H1 (cell line): Measurements from ENCODE around the gene AIFM2. TPM values are rescaled to one million over a fixed set of nuclear protein-coding genes. Genes with fewer than 3 reads are reported as not detected.

ENCODE experiments used
- CTCF ChIA-PET: fragments of 300-600 bp; sonication (Branson Sonifier 250); formaldehyde crosslinking; loops from one replicate; lab custom pipeline; 2021; ENCODE audit not compliant: partially characterized antibody; lab: Charles Lee
- POLR2A ChIA-PET: fragments of 300-600 bp; sonication (Branson Sonifier 250); formaldehyde crosslinking; loops from one replicate; lab custom pipeline; 2021; ENCODE audit warnings: inconsistent platforms; ENCODE audit not compliant: partially characterized antibody; lab: Charles Lee
- DNase-seq, 2 experiments: peaks; one replicate each; pipeline versions ENCODE4 v3.0.0 to v3.0.0-alpha.2; 2010 to 2022; ENCODE audit warnings: low spot score in 2 of 2, low read depth in 1 of 2, mixed read lengths in 1 of 2
- FAIRE-seq: peaks from 2 replicates; lab custom pipeline; 2011; peaks lifted over from hg19 to GRCh38; lab: Jason Lieb, UNC
- H2AFZ ChIP-seq: 2 replicates; pipeline ENCODE4 v1.8.1; 2012; ENCODE audit warnings: low read length, inconsistent platforms
- H2AK5ac ChIP-seq: 2 replicates; pipeline ENCODE4 v1.6.1; 2013; ENCODE audit warnings: low read depth, low read length
- H2BK120ac ChIP-seq: replicated peaks from 2 replicates; pipeline ENCODE3; 2013; ENCODE audit warnings: low read depth, low read length, inconsistent platforms
- H2BK12ac ChIP-seq: 2 replicates; pipeline ENCODE4 v1.6.1; 2013; ENCODE audit warnings: low read depth, low read length
- H2BK15ac ChIP-seq: 2 replicates; pipeline ENCODE4 v1.6.1; 2013; ENCODE audit warnings: low read length
- H2BK20ac ChIP-seq: 2 replicates; pipeline ENCODE4 v1.6.1; 2013; ENCODE audit warnings: low read length
- H2BK5ac ChIP-seq: 2 replicates; pipeline ENCODE4 v1.6.1; 2013; ENCODE audit warnings: low read depth, low read length
- H3K14ac ChIP-seq: 2 replicates; pipeline ENCODE4 v1.6.1; 2013; ENCODE audit warnings: inconsistent platforms; ENCODE audit not compliant: insufficient read length
- H3K18ac ChIP-seq: 2 replicates; pipeline ENCODE4 v1.6.1; 2013; ENCODE audit warnings: low read length; ENCODE audit errors: extremely low read depth
- H3K23ac ChIP-seq: 2 replicates; pipeline ENCODE4 v1.6.1; 2013; ENCODE audit warnings: inconsistent platforms; ENCODE audit not compliant: insufficient read length
- H3K23me2 ChIP-seq: 2 replicates; pipeline ENCODE4 v1.6.1; 2013; ENCODE audit warnings: low read depth, low read length
- H3K27ac ChIP-seq: 2 replicates; pipeline ENCODE4 v1.6.1; 2011; ENCODE audit warnings: low read depth, low read length, inconsistent platforms
- H3K27me3 ChIP-seq, 4 experiments: replicated peaks in 1 of 4; 1 replicate in 1 of 4; 2 replicates in 3 of 4; pipeline versions ENCODE4 v1.6.1 to v1.8.1; 2011 to 2013; ENCODE audit warnings: low read length in 3 of 4, mild to moderate bottlenecking in 3 of 4, inconsistent platforms in 2 of 4, mixed read lengths in 2 of 4, moderate library complexity in 1 of 4; ENCODE audit not compliant: control insufficient read depth in 3 of 4, insufficient read depth in 3 of 4; ENCODE audit errors: extremely low read depth in 1 of 4
- H3K36me3 ChIP-seq, 4 experiments: 2 replicates each; pipeline versions ENCODE4 v1.6.1 to v1.8.1; 2011 to 2013; ENCODE audit warnings: mild to moderate bottlenecking in 4 of 4, low read length in 3 of 4, moderate library complexity in 2 of 4, control low read depth in 1 of 4, inconsistent platforms in 1 of 4; ENCODE audit not compliant: insufficient read depth in 4 of 4, control insufficient read depth in 2 of 4
- H3K4ac ChIP-seq: replicated peaks from 2 replicates; pipeline ENCODE3; 2013; ENCODE audit warnings: low read length, low read depth, mixed read lengths, inconsistent platforms; ENCODE audit not compliant: insufficient read length
- H3K4me1 ChIP-seq, 4 experiments: replicated peaks in 1 of 4; 1 replicate in 1 of 4; 2 replicates in 3 of 4; pipeline versions ENCODE4 v1.6.1 to v1.8.1; 2011 to 2013; ENCODE audit warnings: low read length in 3 of 4, inconsistent platforms in 2 of 4, mixed read lengths in 1 of 4; ENCODE audit not compliant: insufficient read depth in 4 of 4, control insufficient read depth in 3 of 4
- H3K4me2 ChIP-seq, 2 experiments: 2 replicates each; pipeline versions ENCODE4 v1.6.1 to v1.8.1; 2011 to 2013; ENCODE audit warnings: low read depth in 2 of 2, low read length in 2 of 2, control low read depth in 1 of 2, inconsistent platforms in 1 of 2, mild to moderate bottlenecking in 1 of 2; ENCODE audit not compliant: insufficient read depth in 1 of 2
- H3K4me3 ChIP-seq, 4 experiments: fragments of 200-600, 300-600 bp in 1 of 4; sonication (generic), shearing (Covaris generic), sonication (Bioruptor Twin) in 1 of 4; 2 replicates each; pipeline versions ENCODE4 v1.5.1 to v1.8.1; 2011 to 2016; ENCODE audit warnings: low read length in 4 of 4, low read depth in 3 of 4, control low read depth in 2 of 4, inconsistent platforms in 2 of 4, mild to moderate bottlenecking in 2 of 4, mixed read lengths in 1 of 4, moderate library complexity in 1 of 4; ENCODE audit not compliant: insufficient read depth in 2 of 4; ENCODE audit errors: extremely low read depth in 1 of 4
- H3K56ac ChIP-seq: replicated peaks from 2 replicates; pipeline ENCODE3; 2013; ENCODE audit warnings: low read depth, mild to moderate bottlenecking, mixed read lengths, low read length, inconsistent platforms; ENCODE audit not compliant: insufficient read length
- H3K79me1 ChIP-seq: 2 replicates; pipeline ENCODE4 v1.6.1; 2013; ENCODE audit warnings: low read depth, low read length, control low read depth
- H3K79me2 ChIP-seq, 2 experiments: 2 replicates each; pipeline versions ENCODE4 v1.6.1 to v1.8.1; 2012 to 2013; ENCODE audit warnings: low read length in 2 of 2, mild to moderate bottlenecking in 2 of 2, inconsistent platforms in 1 of 2; ENCODE audit not compliant: insufficient read depth in 2 of 2, control insufficient read depth in 1 of 2
- H3K9ac ChIP-seq, 4 experiments: replicated peaks in 1 of 4; 1 replicate in 1 of 4; 2 replicates in 3 of 4; pipeline versions ENCODE4 v1.6.1 to v1.8.1; 2011 to 2013; ENCODE audit warnings: low read depth in 3 of 4, low read length in 3 of 4, control low read depth in 2 of 4, mild to moderate bottlenecking in 2 of 4, moderate library complexity in 2 of 4, inconsistent platforms in 1 of 4; ENCODE audit errors: extremely low read depth in 1 of 4
- H3K9me3 ChIP-seq, 2 experiments: 2 replicates each; pipeline versions ENCODE4 v1.6.1 to v1.8.1; 2012 to 2013; ENCODE audit warnings: mild to moderate bottlenecking in 2 of 2, moderate library complexity in 2 of 2, control low read depth in 1 of 2, inconsistent platforms in 1 of 2, low read depth in 1 of 2, low read length in 1 of 2, mixed read lengths in 1 of 2; ENCODE audit not compliant: insufficient read depth in 2 of 2
- H4K20me1 ChIP-seq, 2 experiments: replicated peaks in 1 of 2; 2 replicates each; pipeline versions ENCODE3 to v1.8.1; 2011 to 2013; ENCODE audit warnings: inconsistent platforms in 2 of 2, low read length in 2 of 2, mild to moderate bottlenecking in 1 of 2; ENCODE audit not compliant: insufficient read depth in 2 of 2, control insufficient read depth in 1 of 2
- H4K5ac ChIP-seq: 2 replicates; pipeline ENCODE4 v1.6.1; 2013; ENCODE audit warnings: low read length, low read depth, mixed read lengths, inconsistent platforms; ENCODE audit not compliant: insufficient read length
- H4K8ac ChIP-seq: 2 replicates; pipeline ENCODE4 v1.8.0; 2013; ENCODE audit warnings: mild to moderate bottlenecking, moderate library complexity, low read length, inconsistent platforms; ENCODE audit not compliant: insufficient read depth; ENCODE audit errors: extremely low read depth
- H4K91ac ChIP-seq: replicated peaks from 2 replicates; pipeline ENCODE3; 2013; ENCODE audit warnings: low read length, mixed read lengths, inconsistent platforms; ENCODE audit not compliant: insufficient read length
- CHD2 ChIP-seq: IDR thresholded peaks from 2 replicates; pipeline ENCODE4 v1.6.1; 2012; ENCODE audit warnings: low read length, improper control_type of control experiment
- HDAC6 ChIP-seq: IDR thresholded peaks from one replicate; pipeline ENCODE4 v1.7.1; 2012; ENCODE audit warnings: low read depth, mild to moderate bottlenecking, inconsistent platforms, low read length, moderate library complexity
- WGBS, 2 experiments: shearing (Covaris generic) in 1 of 2; methylation state at CpG; one replicate each; pipeline versions ENCODE4 v1.1.6 to v1.1.7; 2013 to 2015; ENCODE audit warnings: low lambda C conversion rate in 2 of 2, mixed read lengths in 2 of 2, inconsistent platforms in 1 of 2, low coverage in 1 of 2, missing lambda C conversion rate in 1 of 2; ENCODE audit not compliant: insufficient replicate concordance in 2 of 2, insufficient coverage in 1 of 2, insufficient read length in 1 of 2; ENCODE audit errors: extremely low coverage in 1 of 2, missing lambda C conversion rate in 1 of 2; 5-methylcytosine and 5-hydroxymethylcytosine counted together
- polyA plus RNA-seq, 7 experiments: library from polyadenylated mRNA; depleted of rRNA in 3 of 7; stranded (reverse) in 5 of 7; unstranded in 2 of 7; fragments of >200 nt in 5 of 7; fragments of 200-250 nt in 2 of 7; gene quantifications; 1 replicate in 5 of 7; 2 replicates in 1 of 7; 4 replicates in 1 of 7; pipeline versions ENCODE4 v1.2.1 to v1.2.3, GENCODE V29; 2011 to 2013; ENCODE audit warnings: missing spikeins in 2 of 7, mixed read lengths in 2 of 7
- total RNA-seq: library from RNA; stranded (reverse); fragmentation: NEBNext Ultra II Directional; extraction: Animal tissue kit (Norgen Biotek cat#: 25700); gene quantifications from 2 replicates; pipeline ENCODE4 v1.2.1, GENCODE V29; 2021

The AIFM2 gene
- total and polyA plus RNA-seq, 2 of the 8 experiments (the other 6 are each of a cell fraction or from before 2014, with no cell fraction given): 4.0 TPM

DNA sequence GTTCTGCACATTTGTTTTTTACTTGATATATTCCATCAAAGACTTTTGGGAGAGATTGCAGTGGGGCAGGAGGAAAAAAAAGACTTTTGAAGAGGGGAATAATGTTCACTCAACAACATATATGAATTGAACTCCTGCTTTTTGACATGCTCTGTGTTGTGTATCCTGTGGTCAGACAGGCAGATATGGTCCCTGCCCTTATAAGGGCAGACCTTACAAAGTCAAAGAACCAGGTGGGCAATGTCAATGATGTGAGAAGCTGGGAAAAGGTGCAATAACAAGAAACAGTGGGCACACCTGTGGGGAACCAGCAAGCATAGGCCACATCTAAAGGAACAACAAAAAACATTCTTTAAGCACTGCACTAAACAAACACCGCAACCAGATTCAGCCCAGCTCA, 8.2 kb downstream of the AIFM2 start:
- no peaks in the 10 kb centered on the region for H3K79me2 ChIP-seq
- H2BK15ac ChIP-seq: no peak overlapping the region
- H4K20me1 ChIP-seq: no peaks in the 10 kb centered on the region
- H2BK20ac ChIP-seq: no peak overlapping the region
- H2BK120ac ChIP-seq: no peak overlapping the region
- DNase-seq (no peak), FAIRE-seq (no peak)
- H3K36me3 ChIP-seq: no peaks in the 10 kb centered on the region; a peak in 1 of 8 replicates
- no peak overlapping the region for H3K56ac ChIP-seq
- H3K9me3 ChIP-seq: no peaks in the 10 kb centered on the region
- no peak overlapping the region for H4K8ac ChIP-seq
- H2AK5ac ChIP-seq: no peak overlapping the region
- H2AFZ ChIP-seq: no peak overlapping the region
- H3K4me1 ChIP-seq: no peaks in the 10 kb centered on the region; a peak in 1 of 7 replicates
- H3K23me2 ChIP-seq: no peaks in the 10 kb centered on the region
- no peaks in the 10 kb centered on the region for H3K27me3 ChIP-seq
- no peak overlapping the region for H4K91ac ChIP-seq
- H3K79me1 ChIP-seq: no peaks in the 10 kb centered on the region
- WGBS, 2 experiments: 100% methylated on average over 1 of the region's 1 CpG; no CpG with 5 or more reads in 1 of the 2 experiments
- H3K4ac ChIP-seq: no peak overlapping the region
- no peak overlapping the region for H3K9ac ChIP-seq
- H3K18ac ChIP-seq: no peak overlapping the region
- no peak overlapping the region for H3K4me3 ChIP-seq
- no peak overlapping the region for H3K23ac ChIP-seq
- ChIA-PET POLR2A (no interaction called here), CTCF (interaction anchor here (1.1 to 11.0 kb wide), 5 partner anchors 9 to 80 kb away, joined by 3 to 155 read pairs (median 10); partner anchors contain the start of gene TYSND1)
- H3K4me2 ChIP-seq: no peak overlapping the region
- no peak overlapping the region for H3K14ac ChIP-seq
- H2BK12ac ChIP-seq: no peak overlapping the region
- H3K27ac ChIP-seq: no peak overlapping the region
- H2BK5ac ChIP-seq: no peak overlapping the region
- H4K5ac ChIP-seq: no peak overlapping the region
- TF ChIP-seq CHD2: no peak
- TF ChIP-seq HDAC6: no peak
